Epithelial cell of esophagus (primary cell): ENCODE measurements around the gene ELF2.
"Not testable (repeated sequence)": the region's sequence is repeated elsewhere in the genome, so short reads cannot be mapped to it uniquely, and the experiment has no call there.

ENCODE experiments used
- DNase-seq: peaks from one replicate; pipeline ENCODE4 v3.0.0; 2010; ENCODE audit warnings: low read depth
- H3K4me3 ChIP-seq: 2 replicates; pipeline ENCODE4 v1.5.1; 2011; ENCODE audit warnings: mild to moderate bottlenecking, low read length, control low read depth
- TF ChIP-seq, protein P1 (sequence below): IDR thresholded peaks from 2 replicates; pipeline ENCODE4 v1.5.1; 2011; ENCODE audit warnings: low read depth, mild to moderate bottlenecking, low read length, control low read depth, inconsistent platforms; ENCODE audit not compliant: insufficient read depth; ENCODE audit errors: missing control alignments

ELF2 gene

GRCh38 chr4:139200506-139200905 is 23.5 kb upstream of the ELF2 start:
- TF ChIP-seq, protein P1, sequence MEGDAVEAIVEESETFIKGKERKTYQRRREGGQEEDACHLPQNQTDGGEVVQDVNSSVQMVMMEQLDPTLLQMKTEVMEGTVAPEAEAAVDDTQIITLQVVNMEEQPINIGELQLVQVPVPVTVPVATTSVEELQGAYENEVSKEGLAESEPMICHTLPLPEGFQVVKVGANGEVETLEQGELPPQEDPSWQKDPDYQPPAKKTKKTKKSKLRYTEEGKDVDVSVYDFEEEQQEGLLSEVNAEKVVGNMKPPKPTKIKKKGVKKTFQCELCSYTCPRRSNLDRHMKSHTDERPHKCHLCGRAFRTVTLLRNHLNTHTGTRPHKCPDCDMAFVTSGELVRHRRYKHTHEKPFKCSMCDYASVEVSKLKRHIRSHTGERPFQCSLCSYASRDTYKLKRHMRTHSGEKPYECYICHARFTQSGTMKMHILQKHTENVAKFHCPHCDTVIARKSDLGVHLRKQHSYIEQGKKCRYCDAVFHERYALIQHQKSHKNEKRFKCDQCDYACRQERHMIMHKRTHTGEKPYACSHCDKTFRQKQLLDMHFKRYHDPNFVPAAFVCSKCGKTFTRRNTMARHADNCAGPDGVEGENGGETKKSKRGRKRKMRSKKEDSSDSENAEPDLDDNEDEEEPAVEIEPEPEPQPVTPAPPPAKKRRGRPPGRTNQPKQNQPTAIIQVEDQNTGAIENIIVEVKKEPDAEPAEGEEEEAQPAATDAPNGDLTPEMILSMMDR = no peak
- DNase-seq = no peak

DNA sequence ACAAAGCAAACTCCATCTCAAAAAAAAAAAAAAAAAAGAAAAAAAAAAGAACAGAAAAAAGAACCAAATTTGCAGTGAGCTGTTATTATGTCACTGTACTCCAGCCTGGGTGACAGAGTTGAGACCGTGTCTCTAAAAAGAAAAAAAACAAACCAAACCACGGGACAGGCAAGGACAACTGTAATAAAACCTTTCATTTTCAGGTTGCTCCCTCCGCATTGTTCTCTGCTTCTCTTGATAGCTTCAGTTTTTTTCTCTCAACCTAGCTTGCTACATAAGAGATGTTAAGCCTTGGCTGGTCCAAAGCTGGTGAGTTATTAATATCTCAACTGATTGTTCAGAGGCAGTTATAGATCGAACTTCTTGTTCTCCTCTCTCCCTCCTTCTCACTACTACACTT is 23.1 kb upstream of the ELF2 start:
- no peak for DNase-seq
- TF ChIP-seq, protein P1 = no peak
- H3K4me3 ChIP-seq = no peak overlapping the region

More at GRCh38 chr4:139200506-139200905, 23.5 kb upstream of the ELF2 start:
- no peak overlapping the region for H3K4me3 ChIP-seq

DNA sequence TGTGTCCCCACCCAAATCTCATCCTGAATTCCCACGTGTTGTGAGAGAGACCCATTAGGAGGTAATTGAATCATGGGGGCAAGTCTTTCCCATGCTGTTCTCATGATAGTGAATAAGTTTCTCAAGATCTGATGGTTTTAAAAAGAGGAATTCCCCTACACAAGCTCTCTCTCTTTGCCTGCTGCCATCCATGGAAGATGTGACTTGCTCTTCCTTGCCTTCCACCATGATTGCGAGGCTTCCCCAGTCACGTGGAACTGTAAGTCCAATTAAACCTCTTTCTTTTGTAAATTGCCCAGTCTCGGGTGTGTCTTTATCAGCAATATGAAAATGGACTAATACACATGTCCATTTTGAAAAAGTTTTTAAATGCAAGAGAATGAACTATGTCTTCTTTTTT is 20.2 kb upstream of the ELF2 start:
- DNase-seq, H3K4me3 ChIP-seq: not testable (repeated sequence)

- no peak for DNase-seq
- H3K4me3 ChIP-seq = no peak overlapping the region
- TF ChIP-seq, protein P1 = no peak
Observed at GRCh38 chr4:139196462-139196861, 19.4 kb upstream of the ELF2 start.

GRCh38 chr4:139191373-139191772 is 14.4 kb upstream of the ELF2 start:
- TF ChIP-seq, protein P1 = no peak
- DNase-seq = no peak
- no peak overlapping the region for H3K4me3 ChIP-seq

DNA sequence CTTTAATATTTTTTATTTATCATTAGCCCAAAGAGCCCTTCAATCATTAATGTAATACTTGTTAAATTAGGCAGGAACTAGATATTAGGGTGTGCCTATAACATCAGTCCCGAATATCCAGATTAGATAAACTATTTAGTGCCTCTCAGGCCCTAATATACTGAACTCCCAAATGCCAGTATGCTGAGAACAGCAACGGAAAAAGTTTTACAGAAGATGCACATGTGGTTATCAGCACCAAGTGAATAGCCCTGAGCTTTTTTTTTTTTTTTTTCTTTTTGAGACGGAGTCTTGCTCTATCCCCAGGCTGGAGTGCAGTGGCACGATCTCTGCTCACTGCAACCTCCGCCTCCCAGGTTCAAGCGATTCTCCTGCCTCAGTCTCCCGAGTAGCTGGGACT is 13.0 kb upstream of the ELF2 start:
- no peak overlapping the region for H3K4me3 ChIP-seq
- TF ChIP-seq, protein P1 = no peak
- DNase-seq = no peak

GRCh38 chr4:139189417-139189749 is 12.4 kb upstream of the ELF2 start:
- H3K4me3 ChIP-seq = no peak overlapping the region
- no peak for DNase-seq
- TF ChIP-seq, protein P1 = no peak

DNA sequence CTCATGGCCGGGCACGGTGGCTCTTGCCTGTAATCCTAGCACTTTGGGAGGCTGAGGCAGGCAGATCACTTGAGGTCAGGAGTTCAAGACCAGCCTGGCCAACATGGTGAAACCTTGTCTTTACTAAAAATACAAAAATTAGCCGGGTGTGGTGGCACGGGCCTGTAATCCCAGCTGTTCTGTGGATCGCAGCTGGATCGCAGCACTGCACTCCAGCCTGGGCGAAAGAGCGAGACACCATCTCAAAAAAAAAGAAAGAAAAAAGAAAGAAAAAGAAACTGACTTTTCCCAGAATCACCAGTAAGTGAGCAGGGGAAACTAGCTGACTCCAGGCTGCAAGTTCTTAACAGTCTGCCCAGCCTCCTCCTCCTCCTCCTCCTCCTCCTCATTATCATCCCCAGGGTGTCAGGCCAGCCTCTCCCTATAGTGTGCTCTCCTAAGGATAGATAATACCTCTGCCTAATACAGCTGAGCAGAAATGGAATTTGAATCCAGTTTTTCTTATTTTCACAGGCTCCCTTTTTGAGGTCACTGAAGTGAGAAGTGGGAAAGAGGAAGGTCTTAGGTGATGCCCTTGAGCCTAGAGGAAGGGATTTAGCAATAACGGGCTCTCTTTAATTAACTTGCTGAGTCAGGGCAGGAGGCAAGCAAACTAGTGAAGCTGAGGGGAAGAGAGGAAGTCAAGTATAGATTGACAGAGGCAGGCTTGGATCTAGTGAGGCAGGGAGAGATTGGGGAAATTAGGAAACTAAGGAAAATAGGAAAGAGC is 11.8 kb upstream of the ELF2 start:
- DNase-seq = no peak
- no peak overlapping the region for H3K4me3 ChIP-seq
- TF ChIP-seq, protein P1 = no peak
